Right lobe of liver (tissue), 6 donors: ENCODE results near the gene WFDC1. TPM values are rescaled to one million over a fixed set of nuclear protein-coding genes. Genes with fewer than 3 reads are reported as not detected.

ENCODE experiments used
- ATAC-seq, 4 donors: fragments of 200-7000 bp; cut with Tn5 transposase; one replicate each; pipeline ENCODE4 v1.9.1; 2020; ENCODE audit warnings: mild to moderate bottlenecking in 4 of 4, moderate library complexity in 4 of 4
- DNase-seq, 3 donors: peaks; one replicate each; pipeline ENCODE4 v3.0.0-alpha.2; 2020
- H3K27ac ChIP-seq, 3 donors: fragments of 200-600 bp; one replicate each; pipeline ENCODE4 v1.8.0; 2022
- H3K27me3 ChIP-seq, 2 donors: fragments of 200-600 bp; one replicate each; pipeline ENCODE4 v1.8.0; 2022
- H3K36me3 ChIP-seq, 4 donors: fragments of 200-600 bp; sonication (generic) in 1 of 4; one replicate each; pipeline versions ENCODE4 v1.5.1 to v1.8.0; 2017 to 2022; ENCODE audit warnings: control low read depth in 1 of 4
- H3K4me1 ChIP-seq, 4 donors: fragments of 200-600 bp; sonication (generic) in 1 of 4; one replicate each; pipeline versions ENCODE4 v1.5.1 to v1.8.0; 2017 to 2022; ENCODE audit warnings: control low read depth in 1 of 4
- H3K4me3 ChIP-seq, 3 donors: fragments of 200-600 bp; one replicate each; pipeline ENCODE4 v1.8.0; 2022
- H3K9me3 ChIP-seq, 4 donors: fragments of 200-600 bp; sonication (generic) in 1 of 4; one replicate each; pipeline versions ENCODE4 v1.5.1 to v1.8.0; 2017 to 2022; ENCODE audit warnings: control low read depth in 1 of 4
- CTCF ChIP-seq, 4 donors: fragments of 200-600 bp in 3 of 4; fragments of 450-650 bp in 1 of 4; IDR thresholded peaks; one replicate each; pipeline versions ENCODE4 v1.5.1 to v1.8.0; 2016 to 2022; ENCODE audit warnings: antibody characterized with exemption in 4 of 4, mild to moderate bottlenecking in 2 of 4
- POLR2A ChIP-seq: fragments of 450-650 bp; IDR thresholded peaks from one replicate; pipeline ENCODE4 v1.6.1; 2017; ENCODE audit warnings: antibody characterized with exemption, mild to moderate bottlenecking
- WGBS: methylation state at CpG from one replicate; pipeline ENCODE4 v1.1.6; 2018; ENCODE audit warnings: low coverage, low lambda C conversion rate; ENCODE audit not compliant: insufficient coverage; ENCODE audit errors: missing lambda C conversion rate; 5-methylcytosine and 5-hydroxymethylcytosine counted together
- intact Hi-C, 2 donors: fragments of 100-400 bp; cut with DNase I; formaldehyde crosslinking; loops; one replicate each; pipeline versions ENCODE4 v1.11.2 to v1.14.1; 2022
- total RNA-seq, 6 experiments: library from RNA; depleted of rRNA in 2 of 6; stranded (reverse); fragments of >200 nt in 2 of 6; fragmentation: NEBNext Ultra II Directional in 3 of 6; extraction: Animal tissue kit (Norgen Biotek cat#: 25700) in 3 of 6; gene quantifications; one replicate each; pipeline versions ENCODE4 v1.1.0 to v1.2.4, GENCODE V29; 2016 to 2023
- donor health status: DM: no; HTN: yes; CAD: no.
- donor health status: DM: no; HTN: no; CAD: no.
- donor health status: DM: no; HTN: no; CAD: no.
- donor health status: DM: no; HTN: yes; CAD: no.
- donor health status: DM: no; HTN: yes; CAD: no.

The WFDC1 gene
- total RNA-seq, 6 experiments from 2014 or later: 0.64 to 5.0 (median 2.3) TPM

DNA sequence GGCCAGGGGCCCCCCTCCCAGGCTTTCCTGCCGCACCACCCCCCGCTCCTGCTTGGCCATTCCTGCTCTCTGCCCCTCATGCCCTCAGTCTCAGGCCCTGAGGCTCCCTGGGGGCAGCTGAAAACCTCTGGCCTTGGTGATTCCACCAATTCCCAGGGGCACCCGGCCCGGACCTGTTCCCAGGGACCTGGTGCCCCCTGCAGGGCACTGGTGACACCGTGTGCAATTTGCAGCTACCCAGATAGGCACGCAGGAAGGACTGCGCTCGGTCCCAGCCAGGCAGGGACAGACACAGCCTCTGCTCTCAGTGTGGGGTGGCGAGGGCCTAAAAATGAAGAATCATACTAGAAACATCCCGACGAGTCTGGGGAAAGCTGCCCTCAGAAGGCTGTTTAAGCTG is 13.4 kb downstream of the WFDC1 start:
- no peak for TF ChIP-seq POLR2A
- peak in 3 of 4 donors; percentile 16 to 32 (median 24) for TF ChIP-seq CTCF (IDR thresholded peaks at IDR 0.05)
- peak in 3 of 4 donors; percentile 33 to 58 (median 36) for ATAC-seq
- no peaks in the 10 kb centered on the region for H3K4me1 ChIP-seq
- intact Hi-C loops: no loop called here
- no peaks in the 10 kb centered on the region for H3K36me3 ChIP-seq
- no peaks in the 10 kb centered on the region for H3K27me3 ChIP-seq
- H3K4me3 ChIP-seq: no peak overlapping the region
- no peak overlapping the region for H3K27ac ChIP-seq
- DNase-seq: peak in 1 of 3 donors; percentile 31
- H3K9me3 ChIP-seq: no peaks in the 10 kb centered on the region
- WGBS: 24% methylated on average over 5 of the region's 11 CpGs

- WGBS: 80% methylated on average over 6 of the region's 7 CpGs
- Histone ChIP-seq H3K9me3 (no peaks in the 10 kb centered on the region), H3K36me3 (no peaks in the 10 kb centered on the region), H3K4me1 (no peaks in the 10 kb centered on the region), H3K27ac (no peak overlapping the region), H3K4me3 (no peak overlapping the region), H3K27me3 (no peaks in the 10 kb centered on the region)
- ATAC-seq: no peak
- TF ChIP-seq POLR2A (no peak), CTCF (IDR thresholded peaks at IDR 0.05) (no peak)
- intact Hi-C loops: no loop called here
- no peak for DNase-seq
Observed at GRCh38 chr16:84310642-84311041, 16.0 kb downstream of the WFDC1 start.

DNA sequence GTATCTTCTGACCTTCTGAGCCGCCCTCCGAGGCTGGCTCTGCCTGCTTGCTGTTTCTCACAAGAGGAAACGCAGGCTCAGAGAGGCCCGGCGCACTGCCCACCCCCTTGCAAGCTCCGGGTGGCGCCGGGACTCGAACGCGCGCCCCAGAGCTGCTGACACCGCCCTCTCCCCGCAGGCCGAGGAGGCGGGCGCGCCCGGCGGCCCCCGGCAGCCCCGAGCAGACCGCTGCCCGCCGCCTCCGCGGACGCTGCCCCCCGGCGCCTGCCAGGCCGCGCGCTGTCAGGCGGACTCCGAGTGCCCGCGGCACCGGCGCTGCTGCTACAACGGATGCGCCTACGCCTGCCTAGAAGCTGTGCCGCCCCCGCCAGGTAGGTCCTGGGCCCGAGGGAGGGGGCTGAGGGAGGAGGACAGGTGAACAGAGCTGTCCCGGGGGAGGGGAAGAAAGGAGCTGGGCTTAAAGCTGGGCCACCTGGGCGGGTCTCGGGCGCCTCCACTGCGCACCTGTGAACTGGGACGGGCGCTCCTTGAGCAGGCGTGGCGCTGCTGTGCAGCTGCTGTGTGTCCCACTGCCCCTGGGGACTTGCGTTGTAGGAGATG is 18.2 kb downstream of the WFDC1 start:
- ATAC-seq (peak in 1 of 4 donors; percentile 9), DNase-seq (peak in 1 of 3 donors; percentile 50)
- Histone ChIP-seq H3K4me3 (no peak overlapping the region), H3K4me1 (no peaks in the 10 kb centered on the region), H3K9me3 (no peaks in the 10 kb centered on the region), H3K27me3 (no peaks in the 10 kb centered on the region), H3K36me3 (no peaks in the 10 kb centered on the region), H3K27ac (no peak overlapping the region)
- intact Hi-C loops: no loop called here
- TF ChIP-seq POLR2A (no peak), CTCF (IDR thresholded peaks at IDR 0.05) (no peak)
- 7% methylated on average over 16 of the region's 55 CpGs for WGBS

DNA sequence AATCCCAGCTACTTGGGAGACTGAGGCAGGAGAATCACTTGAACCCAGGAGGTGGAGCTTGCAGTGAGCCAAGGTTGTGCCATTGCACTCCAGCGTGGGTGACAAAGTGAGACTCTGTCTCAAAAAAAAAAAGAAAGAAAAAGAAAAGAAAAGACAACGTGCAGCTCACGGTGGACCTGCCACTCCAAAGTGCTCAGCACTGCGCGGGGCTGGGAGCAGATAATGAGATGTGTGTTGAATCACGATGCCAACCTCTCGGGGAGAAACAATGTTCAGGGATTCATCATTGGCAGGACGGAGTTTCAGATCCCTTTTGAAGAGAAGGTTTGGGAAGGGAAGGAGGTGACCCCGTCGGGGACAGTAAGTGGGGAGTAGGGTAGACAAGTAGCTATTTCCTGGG is 19.2 kb downstream of the WFDC1 start:
- no peak overlapping the region for H3K27ac ChIP-seq
- 32% methylated on average over 7 of the region's 10 CpGs for WGBS
- no peaks in the 10 kb centered on the region for H3K9me3 ChIP-seq
- ATAC-seq (no peak), DNase-seq (peak in 1 of 3 donors; percentile 1)
- H3K4me1 ChIP-seq: no peaks in the 10 kb centered on the region
- no peak overlapping the region for H3K4me3 ChIP-seq
- no peaks in the 10 kb centered on the region for H3K27me3 ChIP-seq
- intact Hi-C loops: no loop called here
- H3K36me3 ChIP-seq: no peaks in the 10 kb centered on the region
- TF ChIP-seq CTCF (IDR thresholded peaks at IDR 0.05) (no peak), POLR2A (no peak)
